Left renal pelvis (tissue), 4 donors: ENCODE data around the gene CHD2. TPM values are rescaled to one million over a fixed set of nuclear protein-coding genes. Genes with fewer than 3 reads are reported as not detected.

ENCODE experiments used
- DNase-seq, 4 donors: peaks; one replicate each; pipeline ENCODE4 v3.0.0-alpha.2; 2013; ENCODE audit warnings: low read depth in 4 of 4, low spot score in 3 of 4
- polyA plus RNA-seq, 4 donors: library from polyadenylated mRNA; unstranded; fragments of 120-200 nt; gene quantifications; one replicate each; pipeline ENCODE4 v1.2.1, GENCODE V29; 2013; ENCODE audit not compliant: insufficient read length in 4 of 4

The CHD2 gene
- polyA plus RNA-seq, 4 donors: 82.1 to 132 (median 119) TPM

- no peak for DNase-seq
These were observed 143.6 kb downstream of the CHD2 start for GRCh38 chr15:93043621-93044300.

DNA sequence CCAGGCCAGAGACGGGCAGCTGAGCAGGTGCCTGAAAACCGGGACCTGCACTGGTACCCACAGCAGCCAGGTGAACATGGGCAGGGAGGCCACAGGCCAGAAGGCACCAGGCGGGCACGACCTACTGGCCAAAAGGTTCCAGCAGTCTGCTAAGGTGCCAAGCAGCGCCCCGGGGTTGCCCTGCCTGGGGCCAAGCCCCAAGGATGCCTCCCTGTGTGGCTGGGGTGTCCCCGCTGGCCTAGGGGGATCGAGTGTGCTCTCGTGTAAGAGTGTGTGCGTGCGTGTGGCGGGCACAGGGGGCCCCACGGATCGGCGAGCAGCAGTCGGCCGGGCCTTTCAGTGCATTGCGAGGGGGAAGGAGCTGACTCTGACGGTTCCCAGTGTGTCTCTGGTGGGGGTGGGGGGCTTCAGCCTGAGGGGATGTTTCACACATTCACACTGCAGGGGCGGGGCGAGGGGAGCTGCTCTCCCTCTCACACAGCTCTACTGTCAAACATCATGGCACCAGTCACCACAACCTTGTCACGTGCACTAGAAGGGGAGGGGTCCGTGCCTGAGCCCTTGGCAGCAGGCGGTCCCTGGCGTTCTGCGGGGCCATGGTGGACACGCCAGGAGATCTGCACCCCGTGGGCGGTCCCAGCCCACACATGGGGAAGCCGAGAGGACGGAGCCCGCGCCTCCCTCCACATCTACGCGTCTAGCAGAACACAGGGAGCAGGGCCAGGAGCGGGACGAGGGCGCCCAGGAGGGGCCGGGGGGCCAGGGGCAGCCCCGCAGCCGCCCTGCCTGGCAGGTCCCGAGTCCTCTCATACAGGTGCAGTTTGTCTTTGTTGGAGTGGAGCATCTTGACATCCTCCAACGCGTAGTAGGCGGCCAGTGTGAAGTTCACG is 144.4 kb downstream of the CHD2 start:
- no peak for DNase-seq

GRCh38 chr15:93045191-93045785 is 145.2 kb downstream of the CHD2 start:
- no peak for DNase-seq

DNA sequence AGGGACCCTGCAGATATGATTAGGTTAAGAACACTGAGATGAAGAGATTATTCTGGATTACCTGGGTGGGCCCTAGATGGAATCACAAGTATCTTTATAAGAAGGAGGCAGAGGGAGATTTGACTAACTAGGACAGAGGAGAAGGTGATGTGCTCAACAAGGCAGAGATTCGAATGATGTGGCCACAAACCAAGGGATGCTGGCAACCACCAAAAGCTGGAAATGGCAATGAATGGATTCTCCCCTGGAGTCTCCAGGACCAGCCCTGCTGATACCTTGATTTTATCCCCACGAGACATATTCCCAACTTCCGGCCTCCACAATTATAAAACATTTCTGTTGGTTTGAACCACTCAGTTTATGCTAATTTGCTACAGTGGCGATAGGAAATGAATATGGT is 146.0 kb downstream of the CHD2 start:
- DNase-seq: no peak

- DNase-seq: no peak
These were observed 146.6 kb downstream of the CHD2 start for GRCh38 chr15:93046721-93047120.

- DNase-seq: no peak
These were observed 147.7 kb downstream of the CHD2 start for GRCh38 chr15:93047621-93048425.

DNA sequence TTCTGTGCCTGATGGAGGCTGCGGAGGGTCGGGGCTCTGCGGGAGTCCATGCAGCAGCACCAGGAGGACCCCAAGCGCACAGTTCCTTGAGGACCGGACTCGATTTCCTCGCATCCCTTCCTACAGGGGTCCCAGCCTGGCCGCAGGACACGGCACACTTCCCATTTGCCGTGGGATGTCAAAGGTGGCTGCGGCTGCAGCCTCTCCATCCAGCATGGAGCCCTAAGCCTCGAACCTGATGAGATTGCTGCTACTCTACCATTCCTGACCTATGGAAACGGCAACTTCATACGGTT is 148.2 kb downstream of the CHD2 start:
- DNase-seq: no peak

DNA sequence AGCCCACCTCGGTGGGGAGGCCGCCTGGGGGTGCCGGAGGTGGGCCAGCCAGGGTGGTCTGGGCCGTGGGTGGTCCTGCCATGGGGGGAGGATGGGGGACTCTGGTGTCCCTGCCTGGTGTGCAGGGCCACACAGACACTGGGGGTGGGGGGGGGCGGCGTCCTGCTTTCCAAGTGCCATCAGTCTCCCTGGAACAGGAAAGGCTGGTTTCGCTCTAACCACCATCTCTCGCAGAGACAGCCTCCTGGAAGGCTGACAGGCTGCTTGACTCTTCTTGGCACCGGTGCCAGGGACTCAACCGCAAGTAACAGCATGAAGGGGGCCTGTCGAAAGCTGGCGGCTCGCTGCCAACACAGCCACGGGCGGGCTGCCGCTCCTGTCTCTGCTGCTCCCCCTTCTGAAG is 148.6 kb downstream of the CHD2 start:
- no peak for DNase-seq

- no peak for DNase-seq
These were observed 149.1 kb downstream of the CHD2 start for GRCh38 chr15:93049233-93049632.

- DNase-seq: no peak
These were observed 149.9 kb downstream of the CHD2 start for GRCh38 chr15:93049914-93050578.

DNA sequence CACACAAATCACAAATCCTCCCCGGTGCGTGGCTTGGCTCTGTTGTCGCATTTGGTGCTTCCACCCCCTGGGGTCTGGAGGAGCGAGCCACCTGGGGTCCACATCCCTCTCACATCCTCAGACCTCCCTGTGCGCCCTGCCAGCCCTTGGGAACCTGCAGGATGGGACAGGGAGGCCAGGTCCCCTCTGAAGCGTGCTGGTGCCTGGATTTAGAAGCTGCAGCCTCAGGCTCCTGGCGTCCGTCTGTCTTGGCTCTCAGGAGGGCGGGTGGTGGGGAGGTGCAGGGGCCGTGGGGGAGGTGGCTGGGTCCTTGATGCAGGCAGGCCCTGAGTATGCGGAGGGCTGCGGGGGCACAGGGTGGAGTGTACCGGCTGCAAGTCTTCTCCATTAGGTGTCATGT is 150.5 kb downstream of the CHD2 start:
- DNase-seq: no peak

GRCh38 chr15:93051236-93052089 is 151.3 kb downstream of the CHD2 start:
- no peak for DNase-seq

- no peak for DNase-seq
These were observed 152.2 kb downstream of the CHD2 start for GRCh38 chr15:93052090-93052879.

DNA sequence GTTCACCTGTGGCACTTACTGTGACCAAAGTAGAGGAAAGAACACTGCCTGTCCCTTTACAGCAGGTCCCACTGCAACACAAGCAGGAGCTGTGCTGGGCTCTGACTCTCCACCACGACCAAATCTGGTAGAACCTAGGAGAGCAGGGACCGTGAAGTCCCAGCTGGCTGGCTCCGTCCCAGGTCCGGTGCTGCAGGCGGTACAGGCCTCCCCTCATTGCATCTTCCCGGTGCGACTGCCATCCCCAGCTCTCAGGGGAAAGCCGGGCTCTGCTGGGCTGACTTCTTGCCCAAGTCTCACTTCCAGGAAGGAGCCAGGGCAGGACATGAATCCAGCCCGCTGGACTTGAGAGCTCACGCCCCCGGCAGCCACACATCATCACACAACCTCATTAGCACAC is 155.1 kb downstream of the CHD2 start:
- no peak for DNase-seq

DNA sequence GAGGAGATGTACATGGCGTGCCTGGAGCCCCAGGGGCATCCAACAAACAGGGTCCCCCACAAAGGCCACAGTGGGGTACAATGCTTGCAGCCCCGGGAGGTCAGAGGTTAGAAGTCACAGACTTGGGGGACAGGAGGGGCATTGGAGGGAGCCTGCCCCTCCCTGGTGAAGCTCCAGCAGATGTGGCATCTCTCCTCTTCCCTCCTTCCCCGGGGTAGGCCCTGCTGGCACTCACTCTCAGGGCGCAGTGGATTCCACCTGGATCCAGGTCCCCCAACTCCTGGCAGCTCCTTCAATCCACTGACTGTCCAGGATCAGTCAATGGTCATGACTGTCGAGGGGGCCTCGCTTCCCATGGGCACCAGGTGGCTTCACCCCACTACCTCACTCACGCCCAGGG is 156.7 kb downstream of the CHD2 start:
- no peak for DNase-seq

GRCh38 chr15:93057618-93058017 is 157.5 kb downstream of the CHD2 start:
- DNase-seq: no peak

DNA sequence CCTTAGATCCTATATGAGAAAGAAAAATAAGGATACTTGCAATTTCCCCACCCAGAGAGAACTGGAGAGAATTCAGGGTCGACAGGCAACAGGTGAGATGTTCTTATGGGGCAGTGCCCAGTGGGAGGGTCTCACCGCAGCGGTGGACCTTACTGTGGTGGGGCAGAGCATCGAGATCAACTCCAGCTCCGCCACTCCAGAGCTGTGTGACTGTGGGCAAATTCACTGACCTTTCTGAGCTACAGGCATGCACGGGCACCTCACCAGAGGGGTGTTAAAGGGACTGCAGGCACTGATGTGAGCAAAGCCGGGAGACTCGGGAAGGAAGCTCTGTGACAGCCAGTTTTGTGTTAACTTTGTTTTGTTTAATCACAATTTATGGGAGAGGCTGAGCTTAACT is 158.0 kb downstream of the CHD2 start:
- no peak for DNase-seq

- DNase-seq: no peak
These were observed 158.8 kb downstream of the CHD2 start for GRCh38 chr15:93058904-93059427.

DNA sequence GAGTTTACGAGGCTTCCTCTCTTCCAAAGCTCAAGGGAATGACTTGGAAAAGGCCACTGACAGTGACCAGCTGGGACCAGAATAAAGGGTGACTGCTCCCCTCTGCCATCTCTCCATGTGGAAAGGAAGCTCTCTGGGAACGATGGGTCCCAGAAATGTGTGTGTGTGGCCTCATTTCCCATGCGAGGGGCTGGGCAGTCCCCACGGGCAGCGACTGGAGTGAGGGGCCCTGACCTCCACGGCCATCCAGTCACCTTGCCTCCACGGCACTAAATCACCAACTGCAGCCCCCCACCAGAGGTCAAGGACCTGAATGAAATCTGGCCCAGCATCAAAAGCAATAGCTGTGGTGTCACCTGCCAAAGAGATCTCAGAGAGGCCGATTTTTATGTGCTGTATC is 159.3 kb downstream of the CHD2 start:
- DNase-seq: no peak
